Left ventricle myocardium inferior (tissue), 1 donor: ENCODE data around the gene RNF38. TPM values are rescaled to one million over a fixed set of nuclear protein-coding genes. Genes with fewer than 3 reads are reported as not detected.

Experiments used
- DNase-seq: peaks from one replicate; pipeline ENCODE4 v3.0.0-alpha.2; 2020
- H3K27ac ChIP-seq: fragments of 200-600 bp; replicated peaks from 2 replicates; pipeline ENCODE4 v1.8.0; 2021
- H3K27me3 ChIP-seq: fragments of 200-600 bp; 2 replicates; pipeline ENCODE4 v1.8.0; 2021; ENCODE audit warnings: low read depth
- H3K36me3 ChIP-seq: fragments of 200-600 bp; 2 replicates; pipeline ENCODE4 v1.8.0; 2021
- H3K4me1 ChIP-seq: fragments of 200-600 bp; 2 replicates; pipeline ENCODE4 v1.8.0; 2021
- H3K4me3 ChIP-seq: fragments of 200-600 bp; 2 replicates; pipeline ENCODE4 v1.8.0; 2021; ENCODE audit warnings: mild to moderate bottlenecking, moderate library complexity
- H3K9me3 ChIP-seq: fragments of 200-600 bp; replicated peaks from 2 replicates; pipeline ENCODE4 v1.8.0; 2021
- intact Hi-C: fragments of 100-400 bp; cut with micrococcal nuclease; formaldehyde crosslinking; loops from one replicate; pipeline ENCODE4 v1.11.0; 2022
- total RNA-seq: library from RNA; stranded (reverse); fragmentation: NEBNext Ultra II Directional; extraction: Animal tissue kit (Norgen Biotek cat#: 25700); gene quantifications from one replicate; pipeline ENCODE4 v1.2.1, GENCODE V29; 2021
- TF ChIP-seq, protein P1 (sequence below): fragments of 200-600 bp; IDR thresholded peaks from 2 replicates; pipeline ENCODE4 v1.8.0; 2021; ENCODE audit warnings: antibody characterized with exemption, mild to moderate bottlenecking, borderline replicate concordance
- donor health status: DM: no; HTN: yes; CAD: no; lungs with severe emphysema.

RNF38 gene
- total RNA-seq, 1 donor from 2014 or later, result 25.7 TPM

DNA sequence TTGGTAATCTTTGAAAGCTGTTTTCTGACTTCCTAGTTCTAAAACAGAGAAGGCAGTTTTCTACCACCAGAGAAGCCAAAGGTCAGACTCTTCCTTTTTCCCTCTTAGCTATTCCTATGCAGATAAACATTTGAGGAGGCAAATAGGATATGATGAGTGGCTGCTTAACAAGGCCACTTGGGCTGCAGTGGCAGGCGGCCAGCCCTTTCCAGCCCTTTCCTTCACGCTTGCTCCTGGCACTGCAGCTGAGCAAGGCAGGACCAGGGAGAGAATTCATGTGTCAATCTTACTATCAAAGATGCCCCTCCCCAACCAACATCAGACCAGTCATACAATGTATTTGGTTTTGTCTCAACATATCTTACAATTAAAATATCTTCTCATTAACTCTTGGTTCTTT, 36.8 kb upstream of the RNF38 start:
- DNase-seq, result peak; percentile 41
- intact Hi-C loops, result no loop called here

GRCh38 chr9:36433386-36433785, 33.3 kb upstream of the RNF38 start:
- H3K36me3 ChIP-seq, result peaks cover 7% of the 10 kb centered on the region
- no peaks in the 10 kb centered on the region for H3K9me3 ChIP-seq
- no peak for DNase-seq
- H3K27me3 ChIP-seq, result no peaks in the 10 kb centered on the region
- peaks cover 9% of the 10 kb centered on the region for H3K4me1 ChIP-seq
- intact Hi-C loops, result no loop called here
- H3K27ac ChIP-seq, result no peak overlapping the region
- TF ChIP-seq, protein P1, sequence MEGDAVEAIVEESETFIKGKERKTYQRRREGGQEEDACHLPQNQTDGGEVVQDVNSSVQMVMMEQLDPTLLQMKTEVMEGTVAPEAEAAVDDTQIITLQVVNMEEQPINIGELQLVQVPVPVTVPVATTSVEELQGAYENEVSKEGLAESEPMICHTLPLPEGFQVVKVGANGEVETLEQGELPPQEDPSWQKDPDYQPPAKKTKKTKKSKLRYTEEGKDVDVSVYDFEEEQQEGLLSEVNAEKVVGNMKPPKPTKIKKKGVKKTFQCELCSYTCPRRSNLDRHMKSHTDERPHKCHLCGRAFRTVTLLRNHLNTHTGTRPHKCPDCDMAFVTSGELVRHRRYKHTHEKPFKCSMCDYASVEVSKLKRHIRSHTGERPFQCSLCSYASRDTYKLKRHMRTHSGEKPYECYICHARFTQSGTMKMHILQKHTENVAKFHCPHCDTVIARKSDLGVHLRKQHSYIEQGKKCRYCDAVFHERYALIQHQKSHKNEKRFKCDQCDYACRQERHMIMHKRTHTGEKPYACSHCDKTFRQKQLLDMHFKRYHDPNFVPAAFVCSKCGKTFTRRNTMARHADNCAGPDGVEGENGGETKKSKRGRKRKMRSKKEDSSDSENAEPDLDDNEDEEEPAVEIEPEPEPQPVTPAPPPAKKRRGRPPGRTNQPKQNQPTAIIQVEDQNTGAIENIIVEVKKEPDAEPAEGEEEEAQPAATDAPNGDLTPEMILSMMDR, result no peak
- H3K4me3 ChIP-seq, result no peak overlapping the region

More for the DNA sequence above, 36.8 kb upstream of the RNF38 start:
- no peak overlapping the region for H3K4me3 ChIP-seq
- H3K9me3 ChIP-seq, result no peaks in the 10 kb centered on the region
- no peaks in the 10 kb centered on the region for H3K27me3 ChIP-seq
- TF ChIP-seq, protein P1, result no peak
- peaks cover 21% of the 10 kb centered on the region for H3K4me1 ChIP-seq
- no peaks in the 10 kb centered on the region for H3K36me3 ChIP-seq
- H3K27ac ChIP-seq, result no peak overlapping the region

GRCh38 chr9:36431078-36431477, 31.0 kb upstream of the RNF38 start:
- Histone ChIP-seq H3K4me3 (no peak overlapping the region), H3K36me3 (peaks cover 7% of the 10 kb centered on the region), H3K27ac (no peak overlapping the region), H3K4me1 (no peaks in the 10 kb centered on the region), H3K9me3 (peaks cover 5% of the 10 kb centered on the region), H3K27me3 (no peaks in the 10 kb centered on the region)
- DNase-seq, result no peak
- intact Hi-C loops, result no loop called here
- TF ChIP-seq, protein P1, result no peak

- no peaks in the 10 kb centered on the region for H3K27me3 ChIP-seq
- no peak overlapping the region for H3K4me3 ChIP-seq
- peaks cover 7% of the 10 kb centered on the region for H3K36me3 ChIP-seq
- TF ChIP-seq, protein P1, result no peak
- intact Hi-C loops, result no loop called here
- H3K4me1 ChIP-seq, result no peaks in the 10 kb centered on the region
- no peak overlapping the region for H3K27ac ChIP-seq
- no peak for DNase-seq
- peaks cover 7% of the 10 kb centered on the region for H3K9me3 ChIP-seq
Measured at GRCh38 chr9:36426945-36427344, 26.9 kb upstream of the RNF38 start.

- no peak for DNase-seq
- peaks cover 7% of the 10 kb centered on the region for H3K9me3 ChIP-seq
- intact Hi-C loops, result no loop called here
- peaks cover 8% of the 10 kb centered on the region for H3K36me3 ChIP-seq
- no peak overlapping the region for H3K27ac ChIP-seq
- H3K27me3 ChIP-seq, result no peaks in the 10 kb centered on the region
- TF ChIP-seq, protein P1, result no peak
- no peaks in the 10 kb centered on the region for H3K4me1 ChIP-seq
- H3K4me3 ChIP-seq, result no peak overlapping the region
Measured at GRCh38 chr9:36426348-36426747, 26.3 kb upstream of the RNF38 start.
